ENCODE data around the gene MTPN.

The MTPN gene

GRCh38 chr7:135974667-135975066 lies 2.5 kb downstream of the MTPN start:
- Mint-ChIP-seq H3K27ac (peak overlapping the region; percentile 49), H3K27me3 (ENCODE audit: low read depth, poor library complexity) (no peaks in the 10 kb centered on the region), H3K4me3 (peak overlapping the region; percentile 64)

GRCh38 chr7:135971366-135971725 lies 5.8 kb downstream of the MTPN start:
- no peak for TF ChIP-seq CTCF (IDR thresholded peaks at IDR 0.05)
- Mint-ChIP-seq H3K4me1 (peaks cover 53% of the 10 kb centered on the region), H3K36me3 (ENCODE audit: low read depth) (peaks cover 42% of the 10 kb centered on the region), H3K4me3 (no peak overlapping the region), H3K27me3 (ENCODE audit: low read depth, poor library complexity) (no peaks in the 10 kb centered on the region), H3K27ac (no peak overlapping the region), H3K9me3 (no peaks in the 10 kb centered on the region)
- no peak for DNase-seq

More at GRCh38 chr7:135974667-135975066, 2.5 kb downstream of the MTPN start:
- no peak for TF ChIP-seq CTCF (IDR thresholded peaks at IDR 0.05)
- Mint-ChIP-seq H3K9me3 (no peaks in the 10 kb centered on the region), H3K36me3 (ENCODE audit: low read depth) (peaks cover 23% of the 10 kb centered on the region), H3K4me1 (peaks cover 61% of the 10 kb centered on the region)
- no peak for DNase-seq

- no peak for DNase-seq
- no peak for TF ChIP-seq CTCF (IDR thresholded peaks at IDR 0.05)
- Mint-ChIP-seq H3K27me3 (ENCODE audit: low read depth, poor library complexity) (no peaks in the 10 kb centered on the region), H3K36me3 (ENCODE audit: low read depth) (peaks cover 42% of the 10 kb centered on the region), H3K4me1 (peaks cover 53% of the 10 kb centered on the region), H3K4me3 (no peak overlapping the region), H3K9me3 (no peaks in the 10 kb centered on the region), H3K27ac (no peak overlapping the region)
These were observed 6.3 kb downstream of the MTPN start for GRCh38 chr7:135970682-135971365.

GRCh38 chr7:135970045-135970444 lies 7.1 kb downstream of the MTPN start:
- H3K9me3 Mint-ChIP-seq: no peaks in the 10 kb centered on the region
- no peak overlapping the region for H3K27ac Mint-ChIP-seq
- peaks cover 52% of the 10 kb centered on the region for H3K4me1 Mint-ChIP-seq
- peaks cover 42% of the 10 kb centered on the region for H3K36me3 Mint-ChIP-seq (ENCODE audit: low read depth)
- DNase-seq: no peak
- TF ChIP-seq CTCF (IDR thresholded peaks at IDR 0.05): no peak
- H3K27me3 Mint-ChIP-seq (ENCODE audit: low read depth, poor library complexity): no peaks in the 10 kb centered on the region
- no peak overlapping the region for H3K4me3 Mint-ChIP-seq

GRCh38 chr7:135966341-135967043 lies 10.7 kb downstream of the MTPN start:
- no peak overlapping the region for H3K4me3 Mint-ChIP-seq
- DNase-seq: no peak
- no peaks in the 10 kb centered on the region for H3K27me3 Mint-ChIP-seq (ENCODE audit: low read depth, poor library complexity)
- TF ChIP-seq CTCF (IDR thresholded peaks at IDR 0.05): no peak
- peak overlapping the region; percentile 68 for H3K27ac Mint-ChIP-seq
- no peaks in the 10 kb centered on the region for H3K9me3 Mint-ChIP-seq
- H3K36me3 Mint-ChIP-seq (ENCODE audit: low read depth): peaks cover 30% of the 10 kb centered on the region
- H3K4me1 Mint-ChIP-seq: peaks cover 26% of the 10 kb centered on the region

GRCh38 chr7:135965602-135966001 lies 11.6 kb downstream of the MTPN start:
- no peak overlapping the region for H3K4me3 Mint-ChIP-seq
- no peak overlapping the region for H3K27ac Mint-ChIP-seq
- H3K9me3 Mint-ChIP-seq: no peaks in the 10 kb centered on the region
- peaks cover 30% of the 10 kb centered on the region for H3K4me1 Mint-ChIP-seq
- peaks cover 29% of the 10 kb centered on the region for H3K36me3 Mint-ChIP-seq (ENCODE audit: low read depth)
- no peak for DNase-seq
- no peak for TF ChIP-seq CTCF (IDR thresholded peaks at IDR 0.05)
- H3K27me3 Mint-ChIP-seq (ENCODE audit: low read depth, poor library complexity): no peaks in the 10 kb centered on the region

All from nephron progenitor cell (in vitro differentiated cells).